Measurements from ENCODE around the gene LRRC4.

- TF ChIP-seq, protein P1, sequence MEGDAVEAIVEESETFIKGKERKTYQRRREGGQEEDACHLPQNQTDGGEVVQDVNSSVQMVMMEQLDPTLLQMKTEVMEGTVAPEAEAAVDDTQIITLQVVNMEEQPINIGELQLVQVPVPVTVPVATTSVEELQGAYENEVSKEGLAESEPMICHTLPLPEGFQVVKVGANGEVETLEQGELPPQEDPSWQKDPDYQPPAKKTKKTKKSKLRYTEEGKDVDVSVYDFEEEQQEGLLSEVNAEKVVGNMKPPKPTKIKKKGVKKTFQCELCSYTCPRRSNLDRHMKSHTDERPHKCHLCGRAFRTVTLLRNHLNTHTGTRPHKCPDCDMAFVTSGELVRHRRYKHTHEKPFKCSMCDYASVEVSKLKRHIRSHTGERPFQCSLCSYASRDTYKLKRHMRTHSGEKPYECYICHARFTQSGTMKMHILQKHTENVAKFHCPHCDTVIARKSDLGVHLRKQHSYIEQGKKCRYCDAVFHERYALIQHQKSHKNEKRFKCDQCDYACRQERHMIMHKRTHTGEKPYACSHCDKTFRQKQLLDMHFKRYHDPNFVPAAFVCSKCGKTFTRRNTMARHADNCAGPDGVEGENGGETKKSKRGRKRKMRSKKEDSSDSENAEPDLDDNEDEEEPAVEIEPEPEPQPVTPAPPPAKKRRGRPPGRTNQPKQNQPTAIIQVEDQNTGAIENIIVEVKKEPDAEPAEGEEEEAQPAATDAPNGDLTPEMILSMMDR (conservative IDR thresholded peaks at IDR 0.05) = no peak
- no peak for TF ChIP-seq EZH2 (IDR thresholded peaks at IDR 0.05; ENCODE audit: low read depth)
These were observed 9.0 kb upstream of the LRRC4 start for GRCh38 chr7:128040205-128040604.
